WTC11 (cell line): ENCODE measurements around the gene GCK. TPM values are rescaled to one million over a fixed set of nuclear protein-coding genes. Genes with fewer than 3 reads are reported as not detected.

ENCODE experiments used
- ATAC-seq: fragments of 200-7000 bp; cut with Tn5 transposase; 2 replicates; pipeline ENCODE4 v1.10.0; 2021; ENCODE audit warnings: mild to moderate bottlenecking, moderate library complexity
- CTCF ChIA-PET: fragments of 300-600 bp; sonication (Branson Sonifier 250); formaldehyde crosslinking; loops from one replicate; lab custom pipeline; 2021; ENCODE audit warnings: antibody characterized with exemption; lab: Charles Lee
- POLR2A ChIA-PET: fragments of 350-600 bp; sonication (Branson Sonifier 250); formaldehyde crosslinking; loops from one replicate; lab custom pipeline; 2021; ENCODE audit warnings: antibody characterized with exemption; lab: Charles Lee
- DNase-seq: peaks from one replicate; pipeline ENCODE4 v3.0.0; 2021; ENCODE audit warnings: low spot score
- H3K27ac Mint-ChIP-seq: 2 replicates; pipeline ENCODE4 v1.8.0; 2021; ENCODE audit warnings: mixed read lengths
- H3K27me3 Mint-ChIP-seq: 2 replicates; pipeline ENCODE4 v1.8.0; 2021; ENCODE audit warnings: low read depth, mild to moderate bottlenecking, moderate library complexity, mixed read lengths
- H3K36me3 Mint-ChIP-seq: 2 replicates; pipeline ENCODE4 v1.8.0; 2021; ENCODE audit warnings: mixed read lengths
- H3K4me1 Mint-ChIP-seq: 2 replicates; pipeline ENCODE4 v1.8.0; 2022; ENCODE audit warnings: mixed read lengths
- H3K4me3 Mint-ChIP-seq: 2 replicates; pipeline ENCODE4 v1.8.0; 2021; ENCODE audit warnings: mild to moderate bottlenecking, moderate library complexity, mixed read lengths
- H3K9me3 Mint-ChIP-seq: 2 replicates; pipeline ENCODE4 v1.8.0; 2021; ENCODE audit warnings: mixed read lengths
- ELF4 ChIP-seq: sonication (generic); formaldehyde crosslinking; IDR thresholded peaks from 2 replicates; pipeline ENCODE4 v1.8.1; 2022; ENCODE audit warnings: low read depth, mild to moderate bottlenecking, moderate library complexity, missing genetic modification reagents
- EMX1 ChIP-seq: fragments of 250-450 bp; sonication (Bioruptor Pico); IDR thresholded peaks from 2 replicates; pipeline ENCODE4 v1.8.0; 2021; ENCODE audit warnings: mild to moderate bottlenecking
- ESRRA ChIP-seq: sonication (generic); formaldehyde crosslinking; IDR thresholded peaks from 2 replicates; pipeline ENCODE4 v1.8.1; 2022; ENCODE audit warnings: mild to moderate bottlenecking, missing genetic modification reagents, borderline replicate concordance
- ETV6 ChIP-seq: sonication (generic); formaldehyde crosslinking; IDR thresholded peaks from 2 replicates; pipeline ENCODE4 v1.8.1; 2022; ENCODE audit warnings: mild to moderate bottlenecking, missing genetic modification reagents
- GRHL2 ChIP-seq: fragments of 250-450 bp; sonication (Bioruptor Pico); IDR thresholded peaks from 2 replicates; pipeline ENCODE4 v1.8.0; 2022; ENCODE audit warnings: mild to moderate bottlenecking, moderate library complexity; ENCODE audit not compliant: insufficient replicate concordance, severe bottlenecking
- IRF2 ChIP-seq: sonication (generic); formaldehyde crosslinking; IDR thresholded peaks from 2 replicates; pipeline ENCODE4 v1.8.0; 2022; ENCODE audit warnings: low read depth, missing genetic modification reagents, borderline replicate concordance
- PRRX2 ChIP-seq: fragments of 250-450 bp; sonication (Bioruptor Pico); IDR thresholded peaks from 2 replicates; pipeline ENCODE4 v1.8.0; 2021; ENCODE audit warnings: mild to moderate bottlenecking
- SP1 ChIP-seq: sonication (generic); formaldehyde crosslinking; conservative IDR thresholded peaks from 2 replicates; pipeline ENCODE4 v1.8.1; 2022; ENCODE audit warnings: missing genetic modification reagents
- ZNF121 ChIP-seq: sonication (generic); formaldehyde crosslinking; IDR thresholded peaks from 2 replicates; pipeline ENCODE4 v1.8.0; 2023; ENCODE audit warnings: missing genetic modification reagents
- ZNF317 ChIP-seq: sonication (generic); formaldehyde crosslinking; IDR thresholded peaks from 2 replicates; pipeline ENCODE4 v1.8.1; 2023; ENCODE audit warnings: low read depth, mild to moderate bottlenecking, moderate library complexity, missing genetic modification reagents, borderline replicate concordance
- ZNF423 ChIP-seq: fragments of 250-450 bp; sonication (Bioruptor Pico); IDR thresholded peaks from 2 replicates; pipeline ENCODE4 v2.1.2; 2022; ENCODE audit warnings: mild to moderate bottlenecking, moderate library complexity
- ZNF671 ChIP-seq: fragments of 250-450 bp; sonication (Bioruptor Pico); IDR thresholded peaks from 2 replicates; pipeline ENCODE4 v1.8.0; 2021; ENCODE audit warnings: mild to moderate bottlenecking
- total RNA-seq: library from RNA; stranded (reverse); gene quantifications from 3 replicates; pipeline ENCODE4 v1.2.3, GENCODE V29; 2021
- TF ChIP-seq, protein P1 (sequence below): sonication (generic); formaldehyde crosslinking; IDR thresholded peaks from 2 replicates; pipeline ENCODE4 v1.8.0; 2022; ENCODE audit warnings: mild to moderate bottlenecking, missing genetic modification reagents
- TF ChIP-seq, protein P2 (sequence below): sonication (generic); formaldehyde crosslinking; IDR thresholded peaks from 2 replicates; pipeline ENCODE4 v1.8.0; 2022; ENCODE audit warnings: mild to moderate bottlenecking, missing genetic modification reagents
- TF ChIP-seq, protein P3 (sequence below): sonication (generic); formaldehyde crosslinking; IDR thresholded peaks from 2 replicates; pipeline ENCODE4 v1.8.0; 2022; ENCODE audit warnings: mild to moderate bottlenecking, missing genetic modification reagents
- TF ChIP-seq, protein P4 (sequence below): sonication (generic); formaldehyde crosslinking; IDR thresholded peaks from 2 replicates; pipeline ENCODE4 v1.8.1; 2023; ENCODE audit warnings: mild to moderate bottlenecking, missing genetic modification reagents
- TF ChIP-seq, protein P5 (sequence below): sonication (generic); formaldehyde crosslinking; IDR thresholded peaks from 2 replicates; pipeline ENCODE4 v1.8.1; 2022; ENCODE audit warnings: mild to moderate bottlenecking, missing genetic modification reagents, moderate library complexity, borderline replicate concordance
- TF ChIP-seq, protein P6 (sequence below): sonication (generic); formaldehyde crosslinking; IDR thresholded peaks from 2 replicates; pipeline ENCODE4 v1.8.1; 2023; ENCODE audit warnings: mild to moderate bottlenecking, missing genetic modification reagents, moderate library complexity
- TF ChIP-seq, protein P7 (sequence below): sonication (generic); formaldehyde crosslinking; IDR thresholded peaks from 2 replicates; pipeline ENCODE4 v1.8.1; 2023; ENCODE audit warnings: mild to moderate bottlenecking, missing genetic modification reagents, moderate library complexity

Gene GCK
- total RNA-seq, 1 experiment from 2014 or later = 3.3 TPM

DNA sequence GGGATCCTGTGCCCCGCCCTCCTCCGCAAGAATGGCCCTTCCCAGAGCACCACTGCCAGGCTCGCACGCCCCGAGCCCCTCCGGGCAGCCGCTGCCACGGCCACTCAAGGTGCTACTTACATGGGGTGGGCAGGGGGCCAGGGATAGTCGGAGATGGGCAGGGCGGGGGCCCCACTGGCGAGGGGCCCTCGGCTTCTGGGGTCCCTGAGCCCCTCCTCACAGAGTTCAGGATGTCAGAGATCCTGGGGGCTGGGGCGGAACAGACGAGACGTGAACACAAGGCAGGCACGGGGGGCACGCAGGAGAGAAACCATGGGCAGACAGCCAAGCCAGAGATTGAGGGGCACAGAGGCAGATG is 37.1 kb upstream of the GCK start (continued):
- TF ChIP-seq, protein P1, sequence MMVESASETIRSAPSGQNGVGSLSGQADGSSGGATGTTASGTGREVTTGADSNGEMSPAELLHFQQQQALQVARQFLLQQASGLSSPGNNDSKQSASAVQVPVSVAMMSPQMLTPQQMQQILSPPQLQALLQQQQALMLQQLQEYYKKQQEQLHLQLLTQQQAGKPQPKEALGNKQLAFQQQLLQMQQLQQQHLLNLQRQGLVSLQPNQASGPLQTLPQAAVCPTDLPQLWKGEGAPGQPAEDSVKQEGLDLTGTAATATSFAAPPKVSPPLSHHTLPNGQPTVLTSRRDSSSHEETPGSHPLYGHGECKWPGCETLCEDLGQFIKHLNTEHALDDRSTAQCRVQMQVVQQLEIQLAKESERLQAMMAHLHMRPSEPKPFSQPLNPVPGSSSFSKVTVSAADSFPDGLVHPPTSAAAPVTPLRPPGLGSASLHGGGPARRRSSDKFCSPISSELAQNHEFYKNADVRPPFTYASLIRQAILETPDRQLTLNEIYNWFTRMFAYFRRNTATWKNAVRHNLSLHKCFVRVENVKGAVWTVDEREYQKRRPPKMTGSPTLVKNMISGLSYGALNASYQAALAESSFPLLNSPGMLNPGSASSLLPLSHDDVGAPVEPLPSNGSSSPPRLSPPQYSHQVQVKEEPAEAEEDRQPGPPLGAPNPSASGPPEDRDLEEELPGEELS (CRISPR knock-in tag) = no peak
- TF ChIP-seq, protein P2, sequence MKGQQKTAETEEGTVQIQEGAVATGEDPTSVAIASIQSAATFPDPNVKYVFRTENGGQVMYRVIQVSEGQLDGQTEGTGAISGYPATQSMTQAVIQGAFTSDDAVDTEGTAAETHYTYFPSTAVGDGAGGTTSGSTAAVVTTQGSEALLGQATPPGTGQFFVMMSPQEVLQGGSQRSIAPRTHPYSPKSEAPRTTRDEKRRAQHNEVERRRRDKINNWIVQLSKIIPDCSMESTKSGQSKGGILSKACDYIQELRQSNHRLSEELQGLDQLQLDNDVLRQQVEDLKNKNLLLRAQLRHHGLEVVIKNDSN (CRISPR knock-in tag) = no peak
- TF ChIP-seq ZNF671 (CRISPR knock-in tag) = no peak
- TF ChIP-seq, protein P3, sequence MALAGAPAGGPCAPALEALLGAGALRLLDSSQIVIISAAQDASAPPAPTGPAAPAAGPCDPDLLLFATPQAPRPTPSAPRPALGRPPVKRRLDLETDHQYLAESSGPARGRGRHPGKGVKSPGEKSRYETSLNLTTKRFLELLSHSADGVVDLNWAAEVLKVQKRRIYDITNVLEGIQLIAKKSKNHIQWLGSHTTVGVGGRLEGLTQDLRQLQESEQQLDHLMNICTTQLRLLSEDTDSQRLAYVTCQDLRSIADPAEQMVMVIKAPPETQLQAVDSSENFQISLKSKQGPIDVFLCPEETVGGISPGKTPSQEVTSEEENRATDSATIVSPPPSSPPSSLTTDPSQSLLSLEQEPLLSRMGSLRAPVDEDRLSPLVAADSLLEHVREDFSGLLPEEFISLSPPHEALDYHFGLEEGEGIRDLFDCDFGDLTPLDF (CRISPR knock-in tag) = no peak
- TF ChIP-seq ZNF317 = no peak
- TF ChIP-seq ZNF423 (CRISPR knock-in tag) = no peak
- no peak for TF ChIP-seq SP1
- TF ChIP-seq, protein P4, sequence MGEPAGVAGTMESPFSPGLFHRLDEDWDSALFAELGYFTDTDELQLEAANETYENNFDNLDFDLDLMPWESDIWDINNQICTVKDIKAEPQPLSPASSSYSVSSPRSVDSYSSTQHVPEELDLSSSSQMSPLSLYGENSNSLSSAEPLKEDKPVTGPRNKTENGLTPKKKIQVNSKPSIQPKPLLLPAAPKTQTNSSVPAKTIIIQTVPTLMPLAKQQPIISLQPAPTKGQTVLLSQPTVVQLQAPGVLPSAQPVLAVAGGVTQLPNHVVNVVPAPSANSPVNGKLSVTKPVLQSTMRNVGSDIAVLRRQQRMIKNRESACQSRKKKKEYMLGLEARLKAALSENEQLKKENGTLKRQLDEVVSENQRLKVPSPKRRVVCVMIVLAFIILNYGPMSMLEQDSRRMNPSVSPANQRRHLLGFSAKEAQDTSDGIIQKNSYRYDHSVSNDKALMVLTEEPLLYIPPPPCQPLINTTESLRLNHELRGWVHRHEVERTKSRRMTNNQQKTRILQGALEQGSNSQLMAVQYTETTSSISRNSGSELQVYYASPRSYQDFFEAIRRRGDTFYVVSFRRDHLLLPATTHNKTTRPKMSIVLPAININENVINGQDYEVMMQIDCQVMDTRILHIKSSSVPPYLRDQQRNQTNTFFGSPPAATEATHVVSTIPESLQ (CRISPR knock-in tag) = no peak
- TF ChIP-seq IRF2 = no peak
- TF ChIP-seq, protein P5, sequence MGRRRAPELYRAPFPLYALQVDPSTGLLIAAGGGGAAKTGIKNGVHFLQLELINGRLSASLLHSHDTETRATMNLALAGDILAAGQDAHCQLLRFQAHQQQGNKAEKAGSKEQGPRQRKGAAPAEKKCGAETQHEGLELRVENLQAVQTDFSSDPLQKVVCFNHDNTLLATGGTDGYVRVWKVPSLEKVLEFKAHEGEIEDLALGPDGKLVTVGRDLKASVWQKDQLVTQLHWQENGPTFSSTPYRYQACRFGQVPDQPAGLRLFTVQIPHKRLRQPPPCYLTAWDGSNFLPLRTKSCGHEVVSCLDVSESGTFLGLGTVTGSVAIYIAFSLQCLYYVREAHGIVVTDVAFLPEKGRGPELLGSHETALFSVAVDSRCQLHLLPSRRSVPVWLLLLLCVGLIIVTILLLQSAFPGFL (CRISPR knock-in tag) = no peak
- TF ChIP-seq, protein P6, sequence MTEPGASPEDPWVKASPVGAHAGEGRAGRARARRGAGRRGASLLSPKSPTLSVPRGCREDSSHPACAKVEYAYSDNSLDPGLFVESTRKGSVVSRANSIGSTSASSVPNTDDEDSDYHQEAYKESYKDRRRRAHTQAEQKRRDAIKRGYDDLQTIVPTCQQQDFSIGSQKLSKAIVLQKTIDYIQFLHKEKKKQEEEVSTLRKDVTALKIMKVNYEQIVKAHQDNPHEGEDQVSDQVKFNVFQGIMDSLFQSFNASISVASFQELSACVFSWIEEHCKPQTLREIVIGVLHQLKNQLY (CRISPR knock-in tag) = no peak
- no peak for TF ChIP-seq GRHL2
- TF ChIP-seq ESRRA (CRISPR knock-in tag) = no peak

DNA sequence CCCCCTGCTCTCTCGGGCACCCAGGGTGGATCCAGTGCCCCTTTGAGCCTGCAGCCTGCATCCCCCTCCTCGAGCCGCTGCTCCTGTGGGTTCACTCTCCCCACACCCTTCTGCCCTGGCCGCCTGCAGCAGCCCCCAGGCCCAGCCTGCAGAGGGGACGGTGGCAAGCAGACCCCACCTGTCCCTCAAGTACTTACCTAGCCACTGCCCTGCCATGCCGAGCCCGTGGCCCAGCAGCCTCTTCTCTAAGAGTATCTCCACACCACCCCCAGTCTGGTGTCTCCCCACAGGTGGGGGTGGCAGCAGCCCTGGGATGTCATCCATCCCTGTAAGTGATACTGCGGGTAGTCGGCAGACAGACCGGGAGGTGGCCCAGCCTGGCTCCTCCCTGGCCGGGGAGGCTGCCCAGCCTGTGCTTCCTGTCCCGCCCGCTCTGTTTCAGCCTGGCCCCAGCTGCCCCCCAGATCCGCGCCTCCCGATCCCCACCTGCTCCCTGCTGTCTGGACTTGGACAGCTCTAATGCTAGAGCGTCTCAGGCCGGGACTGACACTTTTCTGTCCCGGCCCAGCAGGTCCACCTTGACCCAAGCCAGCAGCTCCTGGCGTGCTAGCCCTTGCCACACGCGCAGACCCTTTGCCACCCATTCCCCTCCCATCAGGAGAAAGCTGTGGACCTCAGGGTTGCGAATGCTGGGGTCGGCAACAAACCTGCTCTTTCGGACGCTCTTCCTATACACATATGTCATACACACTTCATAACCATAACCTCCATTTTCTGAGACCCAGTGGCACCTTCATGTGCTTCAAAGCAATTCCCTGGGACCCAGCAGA is 36.5 kb upstream of the GCK start:
- DNase-seq (no peak), ATAC-seq (no peak)
- ChIA-PET CTCF (interaction anchor here (1.1 to 1.9 kb wide), 2 partner anchors 15 to 123 kb away, joined by 4 to 11 read pairs; no protein-coding TSS in a partner anchor), POLR2A (no interaction called here)
- H3K27me3 Mint-ChIP-seq = no peaks in the 10 kb centered on the region
- no peaks in the 10 kb centered on the region for H3K9me3 Mint-ChIP-seq
- H3K4me3 Mint-ChIP-seq = no peak overlapping the region
- H3K4me1 Mint-ChIP-seq = peaks cover 10% of the 10 kb centered on the region
- no peaks in the 10 kb centered on the region for H3K36me3 Mint-ChIP-seq
- no peak overlapping the region for H3K27ac Mint-ChIP-seq
- TF ChIP-seq, protein P3 (CRISPR knock-in tag) = no peak
- TF ChIP-seq PRRX2 (CRISPR knock-in tag) (no peak), GRHL2 (no peak), EMX1 (no peak), ETV6 (CRISPR knock-in tag) (no peak), ZNF121 (CRISPR knock-in tag) (no peak), IRF2 (no peak), ELF4 (no peak)
- TF ChIP-seq, protein P7, sequence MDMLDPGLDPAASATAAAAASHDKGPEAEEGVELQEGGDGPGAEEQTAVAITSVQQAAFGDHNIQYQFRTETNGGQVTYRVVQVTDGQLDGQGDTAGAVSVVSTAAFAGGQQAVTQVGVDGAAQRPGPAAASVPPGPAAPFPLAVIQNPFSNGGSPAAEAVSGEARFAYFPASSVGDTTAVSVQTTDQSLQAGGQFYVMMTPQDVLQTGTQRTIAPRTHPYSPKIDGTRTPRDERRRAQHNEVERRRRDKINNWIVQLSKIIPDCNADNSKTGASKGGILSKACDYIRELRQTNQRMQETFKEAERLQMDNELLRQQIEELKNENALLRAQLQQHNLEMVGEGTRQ = no peak
- TF ChIP-seq, protein P1 (CRISPR knock-in tag) = no peak
- TF ChIP-seq, protein P4 (CRISPR knock-in tag) = no peak
